ENCODE results near the gene FIS1. TPM values are rescaled to one million over a fixed set of nuclear protein-coding genes. Genes with fewer than 3 reads are reported as not detected.

The FIS1 gene
- total and polyA plus RNA-seq, 9 donors, result 124 to 178 (median 137) TPM

DNA sequence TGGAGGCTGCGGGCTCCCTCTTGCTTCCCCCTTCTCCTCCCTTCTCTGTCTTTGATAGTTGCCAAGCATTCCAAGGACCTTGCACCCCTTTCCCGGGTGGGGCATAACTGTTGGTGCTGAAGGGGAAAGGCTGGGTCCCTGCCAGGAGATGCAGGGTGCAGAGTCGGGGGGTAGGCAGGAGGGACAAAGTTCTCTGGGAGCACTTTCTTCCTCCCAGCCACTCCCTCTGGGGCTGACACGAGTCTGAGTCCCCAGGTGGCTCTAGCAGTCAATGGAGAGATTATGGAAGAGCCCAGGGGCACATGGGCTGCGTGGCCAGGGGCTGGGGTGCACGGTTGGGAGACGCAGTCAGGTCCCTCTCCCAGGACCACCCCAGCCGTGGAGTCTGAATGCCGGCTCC, 9.4 kb downstream of the FIS1 start:
- H3K4me3 ChIP-seq (ENCODE audit: low read length), result no peak overlapping the region
- no peak overlapping the region for H3K27ac ChIP-seq (ENCODE audit: low read length)
- H3K27me3 ChIP-seq (ENCODE audit: control insufficient read depth, insufficient read depth, low read length), result no peaks in the 10 kb centered on the region
- peaks cover 38% of the 10 kb centered on the region for H3K36me3 ChIP-seq (ENCODE audit: control insufficient read depth, insufficient read depth, low read length)
- H3K4me1 ChIP-seq (ENCODE audit: control insufficient read depth, insufficient read depth, low read length), result peaks cover 44% of the 10 kb centered on the region
- H3K9me3 ChIP-seq (replicated peaks; ENCODE audit: control insufficient read depth, low read depth, low read length), result no peaks in the 10 kb centered on the region
- DNase-seq, result no peak
- no CpG with 5 or more reads among the region's 9 CpGs for WGBS (ENCODE audit: insufficient coverage)

DNA sequence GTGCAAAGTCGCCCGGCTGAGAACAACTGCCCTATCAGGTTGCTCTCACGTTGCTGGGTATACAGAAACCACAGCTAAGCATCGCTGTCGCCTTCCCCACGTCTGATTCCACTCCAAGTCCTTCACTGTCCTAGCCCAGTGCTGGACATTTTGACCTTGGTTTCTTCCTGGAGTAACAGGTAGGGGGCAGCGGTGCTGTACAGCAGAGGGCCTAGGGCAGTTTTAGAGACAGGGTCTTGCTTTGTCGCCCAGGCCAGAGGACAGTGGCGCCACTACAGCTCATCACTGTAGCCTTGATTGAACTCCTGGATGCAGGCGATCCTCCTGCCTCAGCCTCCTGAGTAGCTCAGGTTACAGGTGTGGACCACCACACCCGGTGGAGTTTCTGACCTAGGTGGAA, 9.8 kb downstream of the FIS1 start:
- peaks cover 33% of the 10 kb centered on the region for H3K36me3 ChIP-seq (ENCODE audit: control insufficient read depth, insufficient read depth, low read length)
- H3K9me3 ChIP-seq (replicated peaks; ENCODE audit: control insufficient read depth, low read depth, low read length), result no peaks in the 10 kb centered on the region
- H3K4me1 ChIP-seq (ENCODE audit: control insufficient read depth, insufficient read depth, low read length), result peaks cover 43% of the 10 kb centered on the region
- no peak for DNase-seq
- no peaks in the 10 kb centered on the region for H3K27me3 ChIP-seq (ENCODE audit: control insufficient read depth, insufficient read depth, low read length)
- WGBS (ENCODE audit: insufficient coverage), result 70% methylated on average over 11 of the region's 11 CpGs
- H3K4me3 ChIP-seq (ENCODE audit: low read length), result no peak overlapping the region
- H3K27ac ChIP-seq (ENCODE audit: low read length), result no peak overlapping the region

DNA sequence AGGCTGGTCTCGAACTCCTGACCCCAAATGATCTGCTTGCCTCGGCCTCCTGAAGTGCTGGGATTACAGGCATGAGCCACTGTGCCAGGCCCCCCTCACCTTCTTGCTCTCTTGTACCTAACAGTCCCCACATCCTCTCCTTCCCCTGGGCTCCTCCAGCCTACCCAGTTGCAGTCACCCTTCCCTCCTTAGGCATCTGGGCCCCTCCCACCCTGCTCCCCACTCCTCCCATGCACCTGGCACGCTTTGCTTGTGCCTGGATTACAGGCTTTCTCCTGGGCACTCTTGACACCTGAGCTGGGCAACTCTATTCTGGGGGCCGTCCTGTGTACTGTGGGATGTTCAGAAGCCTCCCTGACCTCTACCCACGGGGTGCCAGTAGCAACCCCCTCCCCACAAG, 10.2 kb downstream of the FIS1 start:
- Histone ChIP-seq H3K4me3 (ENCODE audit: low read length) (no peak overlapping the region), H3K27me3 (ENCODE audit: control insufficient read depth, insufficient read depth, low read length) (no peaks in the 10 kb centered on the region), H3K4me1 (ENCODE audit: control insufficient read depth, insufficient read depth, low read length) (peaks cover 39% of the 10 kb centered on the region)

DNA sequence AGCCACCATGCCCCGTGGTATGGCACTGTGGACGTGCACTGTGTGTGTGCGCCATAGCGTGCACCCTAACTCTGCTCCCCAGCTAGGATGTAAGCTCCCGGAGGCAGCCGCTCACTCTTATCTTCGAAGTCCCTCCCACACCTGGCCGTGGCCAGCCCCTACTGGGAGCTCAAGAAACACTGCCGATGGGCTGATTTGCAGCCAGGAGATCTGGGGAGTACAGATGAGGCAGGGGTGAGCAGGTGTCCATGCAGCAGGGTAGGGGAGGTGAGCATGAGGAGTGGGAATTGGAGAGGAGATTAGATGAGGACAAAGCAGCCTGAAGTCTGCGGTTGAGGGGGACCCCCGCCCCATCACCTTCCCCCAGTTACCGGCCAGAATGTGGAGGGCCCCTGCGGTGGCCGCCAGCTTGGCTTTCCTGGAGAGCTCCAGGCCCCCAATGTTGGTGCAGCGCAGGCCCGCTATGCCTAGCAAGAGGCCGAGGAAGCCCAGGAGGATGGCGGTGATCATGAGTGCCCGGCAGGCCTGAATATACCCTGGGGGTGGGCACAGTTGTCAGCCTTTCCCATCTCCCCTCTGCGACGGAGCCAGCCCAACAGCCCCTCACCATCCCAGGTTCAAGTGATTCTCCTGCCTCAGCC, 10.9 kb downstream of the FIS1 start:
- DNase-seq, result no peak
- Histone ChIP-seq H3K4me1 (ENCODE audit: control insufficient read depth, insufficient read depth, low read length) (peaks cover 33% of the 10 kb centered on the region), H3K4me3 (ENCODE audit: low read length) (no peak overlapping the region), H3K27ac (ENCODE audit: low read length) (no peak overlapping the region), H3K27me3 (ENCODE audit: control insufficient read depth, insufficient read depth, low read length) (no peaks in the 10 kb centered on the region), H3K9me3 (replicated peaks; ENCODE audit: control insufficient read depth, low read depth, low read length) (no peaks in the 10 kb centered on the region), H3K36me3 (ENCODE audit: control insufficient read depth, insufficient read depth, low read length) (peaks cover 27% of the 10 kb centered on the region)
- 86% methylated on average over 14 of the region's 21 CpGs for WGBS (ENCODE audit: insufficient coverage)

More for the DNA sequence above, 10.2 kb downstream of the FIS1 start:
- no peak for DNase-seq
- no peak overlapping the region for H3K27ac ChIP-seq (ENCODE audit: low read length)
- WGBS (ENCODE audit: insufficient coverage), result 84% methylated on average over 4 of the region's 5 CpGs
- H3K9me3 ChIP-seq (replicated peaks; ENCODE audit: control insufficient read depth, low read depth, low read length), result no peaks in the 10 kb centered on the region
- peaks cover 32% of the 10 kb centered on the region for H3K36me3 ChIP-seq (ENCODE audit: control insufficient read depth, insufficient read depth, low read length)

DNA sequence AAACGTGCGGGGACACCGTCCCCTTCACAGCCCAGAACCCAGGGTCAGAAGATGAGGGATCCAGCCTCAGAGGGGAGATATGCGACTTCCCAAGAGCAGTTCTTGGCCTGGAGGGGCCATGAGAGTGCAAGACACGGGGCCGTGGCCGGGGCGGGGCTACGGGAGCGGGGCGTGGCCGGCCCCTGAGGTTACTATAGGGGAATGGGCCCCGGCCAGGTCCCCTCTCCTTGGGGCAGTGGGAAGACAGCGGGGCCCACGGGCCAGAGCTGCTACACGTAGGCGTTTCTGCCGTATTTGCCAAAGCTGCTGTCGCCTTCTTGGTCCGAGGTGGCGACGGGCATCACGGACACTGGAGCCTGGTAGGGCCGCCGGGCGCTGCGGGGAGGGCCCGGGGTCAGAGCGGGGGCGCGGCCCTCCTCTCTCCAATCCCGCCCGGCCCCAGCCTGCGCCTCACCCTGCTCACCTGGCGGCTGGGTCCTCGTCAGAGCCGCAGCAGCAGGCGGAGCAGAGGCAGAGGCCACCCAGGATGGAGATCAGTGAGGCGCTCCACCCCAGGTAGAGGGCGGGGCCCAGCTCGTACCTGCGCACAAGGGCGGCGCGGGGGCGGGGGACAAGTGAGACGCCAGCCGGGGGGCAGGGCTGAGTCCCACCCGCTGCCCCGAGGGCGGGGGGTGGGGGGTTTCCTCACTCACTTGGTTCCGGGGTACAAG, 12.6 kb downstream of the FIS1 start:
- Histone ChIP-seq H3K9me3 (replicated peaks; ENCODE audit: control insufficient read depth, low read depth, low read length) (no peaks in the 10 kb centered on the region), H3K27ac (ENCODE audit: low read length) (no peak overlapping the region), H3K4me1 (ENCODE audit: control insufficient read depth, insufficient read depth, low read length) (peaks cover 15% of the 10 kb centered on the region), H3K4me3 (ENCODE audit: low read length) (peak overlapping the region; percentile 5), H3K36me3 (ENCODE audit: control insufficient read depth, insufficient read depth, low read length) (peaks cover 25% of the 10 kb centered on the region), H3K27me3 (ENCODE audit: control insufficient read depth, insufficient read depth, low read length) (no peaks in the 10 kb centered on the region)
- no peak for DNase-seq
- 4% methylated on average over 48 of the region's 52 CpGs for WGBS (ENCODE audit: insufficient coverage)

DNA sequence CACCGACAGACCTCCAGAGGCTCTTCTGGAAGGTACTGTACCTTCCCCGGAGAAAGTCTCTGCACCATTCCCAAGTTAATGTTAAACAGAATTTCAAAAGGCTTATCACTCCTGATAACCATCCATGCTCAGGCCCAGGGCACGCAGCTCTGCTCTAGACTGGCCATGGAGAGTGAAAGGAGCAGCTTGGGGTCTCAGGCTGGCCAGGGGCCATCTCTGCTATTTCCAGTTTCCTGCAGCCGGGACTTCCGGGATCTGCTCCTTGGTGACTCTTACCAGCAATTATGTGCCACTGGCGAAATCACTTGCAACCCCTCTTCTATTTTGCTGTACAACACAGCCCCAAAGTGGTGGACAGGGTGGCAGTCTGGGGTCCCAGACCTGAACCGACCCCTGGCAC, 13.2 kb downstream of the FIS1 start:
- no peak for DNase-seq
- peaks cover 10% of the 10 kb centered on the region for H3K4me1 ChIP-seq (ENCODE audit: control insufficient read depth, insufficient read depth, low read length)
- no peak overlapping the region for H3K4me3 ChIP-seq (ENCODE audit: low read length)
- no peaks in the 10 kb centered on the region for H3K9me3 ChIP-seq (replicated peaks; ENCODE audit: control insufficient read depth, low read depth, low read length)
- no peaks in the 10 kb centered on the region for H3K27me3 ChIP-seq (ENCODE audit: control insufficient read depth, insufficient read depth, low read length)
- peaks cover 24% of the 10 kb centered on the region for H3K36me3 ChIP-seq (ENCODE audit: control insufficient read depth, insufficient read depth, low read length)
- H3K27ac ChIP-seq (ENCODE audit: low read length), result peak overlapping the region; percentile 29
- 72% methylated on average over 6 of the region's 7 CpGs for WGBS (ENCODE audit: insufficient coverage)

DNA sequence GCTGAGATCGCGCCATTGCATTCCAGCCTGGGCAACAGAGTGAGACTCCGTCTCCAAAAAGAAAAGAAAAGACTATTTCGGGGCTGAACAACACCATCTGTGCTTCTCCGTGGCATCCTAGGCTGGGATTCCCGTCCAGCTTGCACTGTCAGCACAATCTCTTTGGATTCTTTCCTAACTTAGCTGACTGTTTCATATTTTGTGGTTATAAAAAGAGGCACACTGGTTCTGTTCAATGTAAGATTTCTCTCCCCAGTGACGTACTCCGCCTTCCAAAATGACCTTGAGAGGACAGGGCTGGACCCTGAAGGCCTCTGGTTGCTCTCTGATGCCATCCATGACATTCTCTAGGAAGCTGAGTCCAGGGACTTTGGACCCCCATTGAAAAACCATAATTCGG, 18.2 kb downstream of the FIS1 start:
- H3K36me3 ChIP-seq (ENCODE audit: control insufficient read depth, insufficient read depth, low read length), result peaks cover 44% of the 10 kb centered on the region

DNA sequence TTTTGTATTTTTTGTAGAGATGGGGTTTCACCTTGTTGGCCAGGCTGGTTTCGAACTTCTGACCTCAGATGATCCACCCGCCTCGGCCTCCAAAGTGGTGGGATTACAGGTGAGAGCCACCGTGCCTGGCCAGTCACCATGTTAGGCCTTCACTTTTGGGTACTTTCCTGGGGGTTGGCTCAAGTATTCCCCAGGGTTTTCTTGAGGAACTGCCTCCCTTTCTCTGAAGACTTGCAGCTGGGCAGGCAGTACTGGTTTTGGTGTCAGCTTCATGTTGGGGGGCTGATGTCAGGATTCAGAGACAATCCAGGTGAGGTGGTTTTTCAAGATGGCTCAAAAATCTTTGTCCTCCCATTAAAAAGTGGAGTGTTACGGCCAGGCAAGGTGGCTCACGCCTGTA, 19.2 kb downstream of the FIS1 start:
- no peak overlapping the region for H3K4me3 ChIP-seq (ENCODE audit: low read length)
- no peaks in the 10 kb centered on the region for H3K9me3 ChIP-seq (replicated peaks; ENCODE audit: control insufficient read depth, low read depth, low read length)
- no peaks in the 10 kb centered on the region for H3K4me1 ChIP-seq (ENCODE audit: control insufficient read depth, insufficient read depth, low read length)
- H3K27me3 ChIP-seq (ENCODE audit: control insufficient read depth, insufficient read depth, low read length), result no peaks in the 10 kb centered on the region
- WGBS (ENCODE audit: insufficient coverage), result 100% methylated on average over 2 of the region's 6 CpGs
- DNase-seq, result no peak
- no peak overlapping the region for H3K27ac ChIP-seq (ENCODE audit: low read length)
- H3K36me3 ChIP-seq (ENCODE audit: control insufficient read depth, insufficient read depth, low read length), result peaks cover 48% of the 10 kb centered on the region

More for the DNA sequence above, 18.2 kb downstream of the FIS1 start:
- peaks cover 1% of the 10 kb centered on the region for H3K4me1 ChIP-seq (ENCODE audit: control insufficient read depth, insufficient read depth, low read length)
- H3K4me3 ChIP-seq (ENCODE audit: low read length), result no peak overlapping the region
- H3K27me3 ChIP-seq (ENCODE audit: control insufficient read depth, insufficient read depth, low read length), result no peaks in the 10 kb centered on the region
- DNase-seq, result no peak
- WGBS (ENCODE audit: insufficient coverage), result 96% methylated on average over 3 of the region's 9 CpGs
- no peak overlapping the region for H3K27ac ChIP-seq (ENCODE audit: low read length)
- H3K9me3 ChIP-seq (replicated peaks; ENCODE audit: control insufficient read depth, low read depth, low read length), result no peaks in the 10 kb centered on the region

DNA sequence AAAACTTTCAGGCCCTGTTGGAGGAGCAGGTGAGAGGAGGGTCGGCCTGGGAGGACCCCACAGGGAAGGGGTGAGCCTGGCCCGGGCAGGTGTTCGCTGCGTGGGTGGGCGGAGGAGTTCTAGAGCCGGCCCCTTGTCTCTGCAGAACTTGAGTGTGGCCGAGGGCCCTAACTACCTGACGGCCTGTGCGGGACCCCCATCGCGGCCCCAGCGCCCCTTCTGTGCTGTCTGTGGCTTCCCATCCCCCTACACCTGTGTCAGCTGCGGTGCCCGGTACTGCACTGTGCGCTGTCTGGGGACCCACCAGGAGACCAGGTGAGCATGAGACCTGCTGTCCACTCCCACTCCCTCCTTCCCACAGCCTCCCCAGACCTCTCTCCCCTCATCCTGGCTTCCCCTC, 21.4 kb downstream of the FIS1 start:
- WGBS (ENCODE audit: insufficient coverage), result 96% methylated on average over 9 of the region's 15 CpGs
- H3K27me3 ChIP-seq (ENCODE audit: control insufficient read depth, insufficient read depth, low read length), result no peaks in the 10 kb centered on the region
- H3K4me3 ChIP-seq (ENCODE audit: low read length), result no peak overlapping the region
- no peak for DNase-seq
- no peaks in the 10 kb centered on the region for H3K9me3 ChIP-seq (replicated peaks; ENCODE audit: control insufficient read depth, low read depth, low read length)
- H3K4me1 ChIP-seq (ENCODE audit: control insufficient read depth, insufficient read depth, low read length), result peaks cover 7% of the 10 kb centered on the region
- peaks cover 45% of the 10 kb centered on the region for H3K36me3 ChIP-seq (ENCODE audit: control insufficient read depth, insufficient read depth, low read length)
- H3K27ac ChIP-seq (ENCODE audit: low read length), result no peak overlapping the region

DNA sequence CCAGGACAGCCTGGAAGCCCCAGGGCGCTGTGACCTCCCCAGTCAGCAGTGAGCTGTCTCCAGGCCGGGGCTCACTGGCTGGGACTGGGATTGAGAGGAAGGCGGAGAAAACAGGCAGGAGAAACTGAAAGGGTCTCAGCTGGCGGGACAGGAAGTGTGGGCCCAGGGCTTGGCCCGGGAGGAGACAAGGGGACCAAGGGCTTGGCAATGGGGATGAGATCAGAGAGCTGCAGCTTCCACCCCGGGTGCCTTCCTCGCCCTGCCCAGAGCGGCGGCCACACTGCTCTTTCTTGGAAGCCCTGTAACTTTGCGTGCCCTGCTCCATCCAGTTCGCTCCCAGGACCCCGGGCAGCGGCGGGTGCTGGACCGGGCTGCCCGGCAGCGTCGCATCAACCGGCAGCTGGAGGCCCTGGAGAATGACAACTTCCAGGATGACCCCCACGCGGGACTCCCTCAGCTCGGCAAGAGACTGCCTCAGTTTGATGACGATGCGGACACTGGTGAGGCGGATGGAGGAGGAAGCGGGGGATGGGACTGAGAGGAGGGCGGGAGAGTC, 22.5 kb downstream of the FIS1 start:
- no peaks in the 10 kb centered on the region for H3K9me3 ChIP-seq (replicated peaks; ENCODE audit: control insufficient read depth, low read depth, low read length)
- H3K27me3 ChIP-seq (ENCODE audit: control insufficient read depth, insufficient read depth, low read length), result no peaks in the 10 kb centered on the region
- H3K27ac ChIP-seq (ENCODE audit: low read length), result no peak overlapping the region
- H3K4me1 ChIP-seq (ENCODE audit: control insufficient read depth, insufficient read depth, low read length), result peaks cover 10% of the 10 kb centered on the region
- H3K4me3 ChIP-seq (ENCODE audit: low read length), result no peak overlapping the region
- H3K36me3 ChIP-seq (ENCODE audit: control insufficient read depth, insufficient read depth, low read length), result peaks cover 39% of the 10 kb centered on the region
- 86% methylated on average over 22 of the region's 27 CpGs for WGBS (ENCODE audit: insufficient coverage)
- DNase-seq, result no peak

All from muscle of leg (tissue), 11 donors.